K562 (cell line): ENCODE measurements around the gene ADGRL3. TPM values are rescaled to one million over a fixed set of nuclear protein-coding genes. Genes with fewer than 3 reads are reported as not detected.

Experiments
- ATAC-seq: fragments of 200-7000 bp; cut with Tn5 transposase; 3 replicates; pipeline ENCODE4 v1.9.1; 2020; ENCODE audit warnings: moderate library complexity
- BruUV-seq: library from RNA; stranded (reverse); fragments of 400-500 nt; replicated peaks from 2 replicates; lab custom pipeline; 2021; lab: Mats Ljungman, UMichigan
- CTCF ChIA-PET: fragments of 300-600 bp; formaldehyde crosslinking; extraction: SDS; loops from one replicate; lab custom pipeline; 2021; ENCODE audit warnings: low intra/inter-chr PET ratio; lab: Yijun Ruan, JAX
- POLR2A ChIA-PET: fragments of 300-600, 350-650 bp; sonication (Branson Sonifier 250); formaldehyde crosslinking; extraction: SDS; loops from one replicate; lab custom pipeline; 2021; ENCODE audit warnings: antibody characterized with exemption, inconsistent platforms; lab: Yijun Ruan, JAX
- DNase-seq, 4 experiments: peaks; one replicate each; pipeline versions ENCODE4 v3.0.0 to v3.0.0-alpha.2; 2011 to 2018; ENCODE audit warnings: low spot score in 3 of 4, mixed read lengths in 3 of 4; ENCODE audit errors: extremely low read depth in 1 of 4
- FAIRE-seq: peaks from 2 replicates; lab custom pipeline; 2011; peaks lifted over from hg19 to GRCh38; lab: Jason Lieb, UNC
- H2AFZ ChIP-seq: 2 replicates; pipeline ENCODE4 v1.6.0; 2011; ENCODE audit warnings: low read depth, low read length, control low read depth, inconsistent platforms
- H3K27ac ChIP-seq: fragments of 200-600 bp; 3 replicates; pipeline ENCODE4 v1.8.0; 2011; ENCODE audit warnings: low read depth, mild to moderate bottlenecking, control low read depth, inconsistent platforms, low read length, moderate library complexity, mixed read lengths; ENCODE audit errors: extremely low read depth
- H3K27me3 ChIP-seq, 2 experiments: fragments of 300-600 bp in 1 of 2; 2 replicates in 1 of 2; 3 replicates in 1 of 2; pipeline versions ENCODE4 v1.6.0 to v1.8.0; 2011; ENCODE audit warnings: inconsistent platforms in 2 of 2, low read length in 2 of 2, mild to moderate bottlenecking in 1 of 2, mixed read lengths in 1 of 2, moderate library complexity in 1 of 2; ENCODE audit not compliant: control insufficient read depth in 2 of 2, insufficient read depth in 2 of 2
- H3K36me3 ChIP-seq: fragments of 300-600 bp; 3 replicates; pipeline ENCODE4 v1.8.0; 2011; ENCODE audit warnings: mild to moderate bottlenecking, low read length, inconsistent platforms; ENCODE audit not compliant: control insufficient read depth, insufficient read depth
- H3K4me1 ChIP-seq, 2 experiments: fragments of 200-600 bp in 1 of 2; replicated peaks in 1 of 2; 2 replicates in 1 of 2; 3 replicates in 1 of 2; pipeline versions ENCODE4 v1.5.1 to v1.8.0; 2011; ENCODE audit warnings: inconsistent platforms in 2 of 2, low read length in 2 of 2, mild to moderate bottlenecking in 1 of 2, mixed read lengths in 1 of 2, moderate library complexity in 1 of 2; ENCODE audit not compliant: control insufficient read depth in 2 of 2, insufficient read depth in 2 of 2
- H3K4me2 ChIP-seq: 2 replicates; pipeline ENCODE4 v1.6.1; 2011; ENCODE audit warnings: low read length, control low read depth, inconsistent platforms, mixed read lengths; ENCODE audit not compliant: insufficient read depth
- H3K4me3 ChIP-seq: fragments of 200-600 bp; sonication (generic), shearing (Covaris generic); 2 replicates; pipeline ENCODE4 v1.5.1; 2016; ENCODE audit warnings: control low read depth, inconsistent platforms
- H3K79me2 ChIP-seq: fragments of 200-600 bp; 3 replicates; pipeline ENCODE4 v1.8.0; 2011; ENCODE audit warnings: low read length, inconsistent platforms; ENCODE audit not compliant: control insufficient read depth, insufficient read depth
- H3K9ac ChIP-seq, 2 experiments: 2 replicates each; pipeline versions ENCODE4 v1.6.0 to v1.6.1; 2011; ENCODE audit warnings: low read depth in 2 of 2, low read length in 2 of 2, control low read depth in 1 of 2, inconsistent platforms in 1 of 2, mild to moderate bottlenecking in 1 of 2, mixed read lengths in 1 of 2; ENCODE audit not compliant: insufficient read depth in 1 of 2
- H3K9me1 ChIP-seq: one replicate; pipeline ENCODE4 v1.6.0; 2011; ENCODE audit warnings: inconsistent platforms, mild to moderate bottlenecking, low read length, moderate library complexity; ENCODE audit not compliant: control insufficient read depth, insufficient read depth
- H3K9me3 ChIP-seq: replicated peaks from 2 replicates; pipeline ENCODE4 v1.5.1; 2011; ENCODE audit warnings: low read depth, low read length, inconsistent platforms; ENCODE audit not compliant: control insufficient read depth, insufficient read depth
- H4K20me1 ChIP-seq: replicated peaks from 2 replicates; pipeline ENCODE4 v1.6.1; 2011; ENCODE audit warnings: low read length, inconsistent platforms, mixed read lengths; ENCODE audit not compliant: control insufficient read depth, insufficient read depth
- BCOR ChIP-seq: fragments of 450-650 bp; IDR thresholded peaks from 2 replicates; pipeline ENCODE4 v1.6.1; 2016
- CBFA2T2 ChIP-seq: fragments of 450-650 bp; conservative IDR thresholded peaks from 2 replicates; pipeline ENCODE4 v1.6.1; 2017; ENCODE audit warnings: mild to moderate bottlenecking
- CBFA2T3 ChIP-seq: fragments of 450-650 bp; IDR thresholded peaks from 2 replicates; pipeline ENCODE4 v1.6.1; 2017
- CBX2 ChIP-seq: fragments of 200-600 bp; sonication (generic); IDR thresholded peaks from one replicate; pipeline ENCODE4 v1.6.1; 2012; ENCODE audit warnings: mild to moderate bottlenecking, low read length, inconsistent platforms; ENCODE audit not compliant: insufficient read depth, poor library complexity, severe bottlenecking
- CHCHD3 ChIP-seq: fragments of 250-450 bp; sonication (Bioruptor Pico); IDR thresholded peaks from 2 replicates; pipeline ENCODE4 v2.1.2; 2022; ENCODE audit warnings: mild to moderate bottlenecking
- FIP1L1 ChIP-seq: fragments of 200-400 bp; formaldehyde crosslinking; IDR thresholded peaks from 2 replicates; pipeline ENCODE4 v1.6.1; 2018; ENCODE audit warnings: mild to moderate bottlenecking, low read depth, low read length; ENCODE audit not compliant: poor library complexity, severe bottlenecking
- FOXA3 ChIP-seq, 2 experiments: fragments of 450-650 bp in 1 of 2; sonication (generic) in 1 of 2; formaldehyde crosslinking; IDR thresholded peaks in 1 of 2; conservative IDR thresholded peaks in 1 of 2; 2 replicates each; pipeline versions ENCODE4 v1.4.0 to v1.8.0; 2020 to 2022; ENCODE audit warnings: mild to moderate bottlenecking in 2 of 2, missing genetic modification reagents in 1 of 2
- RBBP5 ChIP-seq: fragments of 200-600 bp; sonication (generic); IDR thresholded peaks from 2 replicates; pipeline ENCODE4 v1.6.1; 2012; ENCODE audit warnings: borderline replicate concordance, mild to moderate bottlenecking, low read length, control low read depth, inconsistent platforms; ENCODE audit not compliant: insufficient read depth, poor library complexity, severe bottlenecking
- USF1 ChIP-seq: sonication (generic); formaldehyde crosslinking; IDR thresholded peaks from 2 replicates; pipeline ENCODE4 v1.9.0; 2022; ENCODE audit warnings: mild to moderate bottlenecking, missing genetic modification reagents
- ZNF121 ChIP-seq: sonication (generic); formaldehyde crosslinking; conservative IDR thresholded peaks from 2 replicates; pipeline ENCODE4 v1.8.0; 2022; ENCODE audit warnings: missing genetic modification reagents
- ZNF311 ChIP-seq: fragments of 250-450 bp; sonication (Bioruptor Pico); IDR thresholded peaks from 2 replicates; pipeline ENCODE4 v1.4.0; 2020; ENCODE audit warnings: mild to moderate bottlenecking, moderate library complexity
- ZNF347 ChIP-seq: fragments of 450-650 bp; formaldehyde crosslinking; IDR thresholded peaks from 2 replicates; pipeline ENCODE4 v1.4.0; 2020; ENCODE audit warnings: low read depth, mild to moderate bottlenecking, moderate library complexity
- ZNF639 ChIP-seq, 2 experiments: fragments of 200-800 bp in 1 of 2; sonication (Bioruptor generic) in 1 of 2; sonication (generic) in 1 of 2; formaldehyde crosslinking in 1 of 2; IDR thresholded peaks in 1 of 2; conservative IDR thresholded peaks in 1 of 2; 2 replicates each; pipeline versions ENCODE4 v1.5.0 to v1.6.1; 2016 to 2020; ENCODE audit warnings: missing compliant biosample characterization in 1 of 2, missing genetic modification characterization in 1 of 2, missing genetic modification reagents in 1 of 2
- ZSCAN32 ChIP-seq: fragments of 450-650 bp; formaldehyde crosslinking; IDR thresholded peaks from 2 replicates; pipeline ENCODE4 v1.4.0; 2020; ENCODE audit warnings: mild to moderate bottlenecking, moderate library complexity
- WGBS: fragments of 100-300 bp; shearing (Covaris generic); methylation state at CpG from one replicate; pipeline ENCODE4 v1.1.6; 2016; ENCODE audit warnings: low coverage, mixed read lengths; ENCODE audit not compliant: insufficient coverage; ENCODE audit errors: missing lambda C conversion rate; 5-methylcytosine and 5-hydroxymethylcytosine counted together
- in situ Hi-C: fragments of 300-500 bp; cut with MboI; formaldehyde crosslinking; loops from 4 replicates; pipeline ENCODE4 v1.15.0; 2018; ENCODE audit warnings: inconsistent platforms, mixed read lengths
- intact Hi-C: fragments of 100-400 bp; cut with micrococcal nuclease; formaldehyde crosslinking; loops from 2 replicates; pipeline ENCODE4 v1.14.2; 2022
- polyA plus RNA-seq, 8 experiments: library from polyadenylated mRNA; depleted of rRNA in 4 of 8; stranded (reverse) in 5 of 8; unstranded in 3 of 8; fragments of >200 nt; fragmentation: Nextera tagmentation in 2 of 8; fragmentation: Illumina TruSeq in 1 of 8; extraction: Ambion mirVana in 2 of 8; extraction: Trizol in 1 of 8; gene quantifications; 2 replicates each; pipeline versions ENCODE4 v1.2.1 to v1.2.3, GENCODE V29; 2011 to 2014; ENCODE audit warnings: inconsistent platforms in 1 of 8, missing spikeins in 1 of 8
- total RNA-seq, 7 experiments: library from RNA; depleted of rRNA in 6 of 7; stranded (reverse); fragments of >200 nt in 6 of 7; fragmentation: Illumina TruSeq in 2 of 7; extraction: Trizol in 2 of 7; gene quantifications; 2 replicates each; pipeline versions ENCODE4 v1.2.1 to v1.2.3, GENCODE V29; 2011 to 2021; ENCODE audit warnings: low replicate concordance in 1 of 7
- TF ChIP-seq, protein P1 (sequence below), 2 experiments: fragments of 450-650 bp; IDR thresholded peaks; 2 replicates each; pipeline ENCODE4 v1.6.1; 2018; ENCODE audit warnings: mild to moderate bottlenecking in 2 of 2, low read depth in 1 of 2; ENCODE audit not compliant: partially characterized antibody in 2 of 2
- TF ChIP-seq, protein P2 (sequence below): sonication (generic); formaldehyde crosslinking; IDR thresholded peaks from 2 replicates; pipeline ENCODE4 v1.8.0; 2022; ENCODE audit warnings: mild to moderate bottlenecking, missing genetic modification reagents

ADGRL3 gene
- total and polyA plus RNA-seq, 9 of the 15 experiments (the other 6 are each of a cell fraction or from before 2014, with no cell fraction given): 0.03 to 0.14 (median 0.04) TPM; not detected in 2

DNA sequence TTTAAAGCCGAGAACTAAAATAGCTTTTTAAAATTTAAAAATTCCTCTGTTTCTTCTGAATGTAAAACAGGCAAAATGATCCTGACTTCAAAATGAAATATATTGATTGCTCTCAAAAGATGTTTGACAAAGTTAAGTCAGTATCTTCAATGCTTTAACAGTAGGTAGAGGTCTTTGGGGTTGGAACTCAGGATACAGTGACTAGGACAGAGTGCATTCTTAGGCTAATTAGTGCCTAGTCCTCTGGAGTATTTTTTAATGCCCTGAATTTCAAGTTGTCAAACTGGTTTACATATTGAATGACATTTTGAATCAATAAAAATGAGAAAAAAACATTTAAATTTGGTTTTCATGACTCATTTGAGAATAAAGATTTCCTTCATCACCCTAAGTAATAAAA lies 877.3 kb downstream of the ADGRL3 start:
- no peaks in the 10 kb centered on the region for H3K9me1 ChIP-seq
- H3K4me3 ChIP-seq: no peak overlapping the region
- in situ Hi-C loops (no loop called here), intact Hi-C loops (no loop called here)
- no peak overlapping the region for H2AFZ ChIP-seq
- no peak for DNase-seq
- POLR2A ChIA-PET: no interaction called here
- no peaks in the 10 kb centered on the region for H3K36me3 ChIP-seq
- H3K27me3 ChIP-seq: no peaks in the 10 kb centered on the region
- no TSS peak for BruUV-seq
- FAIRE-seq: no peak
- CTCF ChIA-PET: no interaction called here
- H3K9ac ChIP-seq: no peak overlapping the region
- no peak for ATAC-seq
- H4K20me1 ChIP-seq: no peaks in the 10 kb centered on the region
- no peaks in the 10 kb centered on the region for H3K4me1 ChIP-seq
- H3K4me2 ChIP-seq: no peak overlapping the region
- no peak overlapping the region for H3K27ac ChIP-seq
- H3K79me2 ChIP-seq: no peaks in the 10 kb centered on the region
- H3K9me3 ChIP-seq: no peaks in the 10 kb centered on the region; the same call in 1 of the 2 replicates
- 0% methylated on average over 1 of the region's 1 CpG for WGBS
- TF ChIP-seq ZSCAN32 (CRISPR knock-in tag) (no peak), FOXA3 (CRISPR knock-in tag; conservative IDR thresholded peaks at IDR 0.05 in 1 of 2, IDR thresholded peaks at IDR 0.05 in 1 of 2) (no peak), CBFA2T2 (no peak), CBFA2T3 (no peak), ZNF121 (CRISPR knock-in tag) (no peak), USF1 (no peak), FIP1L1 (no peak), BCOR (no peak), ZNF311 (CRISPR knock-in tag) (no peak), CHCHD3 (CRISPR knock-in tag) (no peak), RBBP5 (no peak), ZNF347 (CRISPR knock-in tag) (no peak), CBX2 (no peak), ZNF639 (CRISPR knock-in tag; conservative IDR thresholded peaks at IDR 0.05 in 1 of 2, IDR thresholded peaks at IDR 0.05 in 1 of 2) (no peak)
- TF ChIP-seq, protein P1, sequence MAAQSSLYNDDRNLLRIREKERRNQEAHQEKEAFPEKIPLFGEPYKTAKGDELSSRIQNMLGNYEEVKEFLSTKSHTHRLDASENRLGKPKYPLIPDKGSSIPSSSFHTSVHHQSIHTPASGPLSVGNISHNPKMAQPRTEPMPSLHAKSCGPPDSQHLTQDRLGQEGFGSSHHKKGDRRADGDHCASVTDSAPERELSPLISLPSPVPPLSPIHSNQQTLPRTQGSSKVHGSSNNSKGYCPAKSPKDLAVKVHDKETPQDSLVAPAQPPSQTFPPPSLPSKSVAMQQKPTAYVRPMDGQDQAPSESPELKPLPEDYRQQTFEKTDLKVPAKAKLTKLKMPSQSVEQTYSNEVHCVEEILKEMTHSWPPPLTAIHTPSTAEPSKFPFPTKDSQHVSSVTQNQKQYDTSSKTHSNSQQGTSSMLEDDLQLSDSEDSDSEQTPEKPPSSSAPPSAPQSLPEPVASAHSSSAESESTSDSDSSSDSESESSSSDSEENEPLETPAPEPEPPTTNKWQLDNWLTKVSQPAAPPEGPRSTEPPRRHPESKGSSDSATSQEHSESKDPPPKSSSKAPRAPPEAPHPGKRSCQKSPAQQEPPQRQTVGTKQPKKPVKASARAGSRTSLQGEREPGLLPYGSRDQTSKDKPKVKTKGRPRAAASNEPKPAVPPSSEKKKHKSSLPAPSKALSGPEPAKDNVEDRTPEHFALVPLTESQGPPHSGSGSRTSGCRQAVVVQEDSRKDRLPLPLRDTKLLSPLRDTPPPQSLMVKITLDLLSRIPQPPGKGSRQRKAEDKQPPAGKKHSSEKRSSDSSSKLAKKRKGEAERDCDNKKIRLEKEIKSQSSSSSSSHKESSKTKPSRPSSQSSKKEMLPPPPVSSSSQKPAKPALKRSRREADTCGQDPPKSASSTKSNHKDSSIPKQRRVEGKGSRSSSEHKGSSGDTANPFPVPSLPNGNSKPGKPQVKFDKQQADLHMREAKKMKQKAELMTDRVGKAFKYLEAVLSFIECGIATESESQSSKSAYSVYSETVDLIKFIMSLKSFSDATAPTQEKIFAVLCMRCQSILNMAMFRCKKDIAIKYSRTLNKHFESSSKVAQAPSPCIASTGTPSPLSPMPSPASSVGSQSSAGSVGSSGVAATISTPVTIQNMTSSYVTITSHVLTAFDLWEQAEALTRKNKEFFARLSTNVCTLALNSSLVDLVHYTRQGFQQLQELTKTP (IDR thresholded peaks at IDR 0.05; ENCODE audit: low read depth in 1 of 2, partially characterized antibody in 2 of 2): no peak
- TF ChIP-seq, protein P2, sequence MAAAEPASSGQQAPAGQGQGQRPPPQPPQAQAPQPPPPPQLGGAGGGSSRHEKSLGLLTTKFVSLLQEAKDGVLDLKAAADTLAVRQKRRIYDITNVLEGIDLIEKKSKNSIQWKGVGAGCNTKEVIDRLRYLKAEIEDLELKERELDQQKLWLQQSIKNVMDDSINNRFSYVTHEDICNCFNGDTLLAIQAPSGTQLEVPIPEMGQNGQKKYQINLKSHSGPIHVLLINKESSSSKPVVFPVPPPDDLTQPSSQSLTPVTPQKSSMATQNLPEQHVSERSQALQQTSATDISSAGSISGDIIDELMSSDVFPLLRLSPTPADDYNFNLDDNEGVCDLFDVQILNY (CRISPR knock-in tag): no peak
